Activated T-cell treated with anti-CD3 and anti-CD28 coated beads for 48 hours (primary cell): ENCODE results near the gene THRA.

Source experiments
- DNase-seq: peaks from one replicate; pipeline ENCODE4 v3.0.0-alpha.2; 2020; ENCODE audit warnings: low read depth

THRA gene, protein sequence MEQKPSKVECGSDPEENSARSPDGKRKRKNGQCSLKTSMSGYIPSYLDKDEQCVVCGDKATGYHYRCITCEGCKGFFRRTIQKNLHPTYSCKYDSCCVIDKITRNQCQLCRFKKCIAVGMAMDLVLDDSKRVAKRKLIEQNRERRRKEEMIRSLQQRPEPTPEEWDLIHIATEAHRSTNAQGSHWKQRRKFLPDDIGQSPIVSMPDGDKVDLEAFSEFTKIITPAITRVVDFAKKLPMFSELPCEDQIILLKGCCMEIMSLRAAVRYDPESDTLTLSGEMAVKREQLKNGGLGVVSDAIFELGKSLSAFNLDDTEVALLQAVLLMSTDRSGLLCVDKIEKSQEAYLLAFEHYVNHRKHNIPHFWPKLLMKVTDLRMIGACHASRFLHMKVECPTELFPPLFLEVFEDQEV

DNA sequence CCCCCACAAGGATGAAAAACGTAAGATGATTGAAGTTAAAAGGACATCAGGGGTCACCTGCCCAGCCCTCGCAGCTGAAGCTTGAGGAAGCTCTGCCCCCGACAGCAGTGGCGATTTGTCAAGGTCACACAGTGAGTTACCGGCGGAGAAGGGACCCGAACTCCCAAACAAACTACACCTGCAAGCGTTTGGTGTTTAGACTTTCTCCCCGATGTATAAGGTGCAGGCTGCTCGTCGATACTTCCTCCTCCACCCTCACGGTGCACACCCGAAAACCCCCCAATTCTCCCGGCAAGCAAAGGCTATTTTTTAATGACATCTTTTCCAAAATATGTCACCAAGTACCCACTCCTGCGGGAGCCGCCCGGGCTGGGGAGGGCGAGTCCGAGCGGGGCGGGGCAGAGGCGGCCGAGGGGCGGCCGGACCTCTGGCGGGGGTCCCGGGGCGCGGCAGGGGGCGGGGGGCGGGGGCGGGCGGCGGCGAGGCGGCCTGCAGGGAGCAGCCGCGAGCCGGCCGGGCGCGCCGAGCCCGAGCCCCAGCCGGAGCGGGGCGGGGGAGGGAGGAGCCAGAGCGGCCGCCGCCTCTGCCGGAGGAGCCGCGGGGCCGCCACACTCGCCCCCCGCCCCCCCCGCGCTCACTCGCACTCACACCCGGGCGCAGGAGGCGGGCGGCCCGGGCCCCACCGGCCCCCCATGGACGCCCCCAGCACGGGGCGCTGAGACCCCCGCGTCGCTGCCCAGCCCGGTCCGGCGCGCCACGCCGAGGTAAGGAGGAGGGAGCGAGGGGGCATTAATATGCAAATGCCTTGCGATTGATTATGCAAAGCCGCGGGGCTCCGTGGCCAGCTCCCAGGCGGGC lies at the start of gene THRA:
Gene THRA, plus strand, starts transcription at position 637 of the 858 bp plus-strand sequence. CDS start 11,524 bp downstream, outside the sequence.
- peak; percentile 66 for DNase-seq

DNA sequence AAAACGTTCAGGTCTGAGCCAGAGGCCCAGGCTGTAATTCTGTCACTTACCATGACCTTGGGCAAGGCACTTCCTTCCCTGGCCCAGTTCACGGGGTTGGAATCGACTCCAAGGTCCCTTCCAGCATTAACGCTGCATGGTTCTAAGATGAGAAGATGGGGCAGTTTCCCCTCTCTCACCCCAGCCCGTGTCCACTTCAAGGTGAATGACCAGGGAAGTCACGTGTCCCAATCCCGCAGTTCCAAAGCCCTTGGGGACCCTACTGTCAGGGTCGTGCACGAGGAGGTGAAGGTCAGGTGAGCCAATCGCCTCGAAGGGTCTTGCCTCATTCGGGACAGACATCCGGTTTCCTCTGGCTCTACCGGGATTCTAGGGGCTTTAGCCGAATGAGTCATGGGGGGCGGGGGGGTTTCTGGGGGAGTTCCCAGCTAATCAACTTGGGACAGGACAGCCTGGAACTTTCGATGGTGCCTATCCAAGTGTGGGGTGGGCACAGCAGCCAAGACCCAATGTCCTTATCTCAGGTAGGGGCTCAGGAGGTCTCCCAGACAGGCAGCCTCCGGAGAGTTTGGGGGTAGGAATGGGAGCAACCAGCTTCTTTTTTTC lies 48.3 kb upstream of the THRA start:
- DNase-seq, result no peak

- no peak for DNase-seq
Observed at GRCh38 chr17:40015005-40015997, 47.5 kb upstream of the THRA start, which contains the start of gene CSF3. Gene CSF3 (plus strand): TSS chr17:40015440. CDS start chr17:40015475, 35 bp downstream.

- no peak for DNase-seq
Observed at GRCh38 chr17:40015998-40016985, 46.5 kb upstream of the THRA start.

DNA sequence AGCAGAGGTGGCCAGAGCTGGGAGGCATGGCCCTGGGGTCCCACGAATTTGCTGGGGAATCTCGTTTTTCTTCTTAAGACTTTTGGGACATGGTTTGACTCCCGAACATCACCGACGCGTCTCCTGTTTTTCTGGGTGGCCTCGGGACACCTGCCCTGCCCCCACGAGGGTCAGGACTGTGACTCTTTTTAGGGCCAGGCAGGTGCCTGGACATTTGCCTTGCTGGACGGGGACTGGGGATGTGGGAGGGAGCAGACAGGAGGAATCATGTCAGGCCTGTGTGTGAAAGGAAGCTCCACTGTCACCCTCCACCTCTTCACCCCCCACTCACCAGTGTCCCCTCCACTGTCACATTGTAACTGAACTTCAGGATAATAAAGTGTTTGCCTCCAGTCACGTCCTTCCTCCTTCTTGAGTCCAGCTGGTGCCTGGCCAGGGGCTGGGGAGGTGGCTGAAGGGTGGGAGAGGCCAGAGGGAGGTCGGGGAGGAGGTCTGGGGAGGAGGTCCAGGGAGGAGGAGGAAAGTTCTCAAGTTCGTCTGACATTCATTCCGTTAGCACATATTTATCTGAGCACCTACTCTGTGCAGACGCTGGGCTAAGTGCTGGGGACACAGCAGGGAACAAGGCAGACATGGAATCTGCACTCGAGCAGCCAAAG lies 45.2 kb upstream of the THRA start:
- DNase-seq, result no peak

DNA sequence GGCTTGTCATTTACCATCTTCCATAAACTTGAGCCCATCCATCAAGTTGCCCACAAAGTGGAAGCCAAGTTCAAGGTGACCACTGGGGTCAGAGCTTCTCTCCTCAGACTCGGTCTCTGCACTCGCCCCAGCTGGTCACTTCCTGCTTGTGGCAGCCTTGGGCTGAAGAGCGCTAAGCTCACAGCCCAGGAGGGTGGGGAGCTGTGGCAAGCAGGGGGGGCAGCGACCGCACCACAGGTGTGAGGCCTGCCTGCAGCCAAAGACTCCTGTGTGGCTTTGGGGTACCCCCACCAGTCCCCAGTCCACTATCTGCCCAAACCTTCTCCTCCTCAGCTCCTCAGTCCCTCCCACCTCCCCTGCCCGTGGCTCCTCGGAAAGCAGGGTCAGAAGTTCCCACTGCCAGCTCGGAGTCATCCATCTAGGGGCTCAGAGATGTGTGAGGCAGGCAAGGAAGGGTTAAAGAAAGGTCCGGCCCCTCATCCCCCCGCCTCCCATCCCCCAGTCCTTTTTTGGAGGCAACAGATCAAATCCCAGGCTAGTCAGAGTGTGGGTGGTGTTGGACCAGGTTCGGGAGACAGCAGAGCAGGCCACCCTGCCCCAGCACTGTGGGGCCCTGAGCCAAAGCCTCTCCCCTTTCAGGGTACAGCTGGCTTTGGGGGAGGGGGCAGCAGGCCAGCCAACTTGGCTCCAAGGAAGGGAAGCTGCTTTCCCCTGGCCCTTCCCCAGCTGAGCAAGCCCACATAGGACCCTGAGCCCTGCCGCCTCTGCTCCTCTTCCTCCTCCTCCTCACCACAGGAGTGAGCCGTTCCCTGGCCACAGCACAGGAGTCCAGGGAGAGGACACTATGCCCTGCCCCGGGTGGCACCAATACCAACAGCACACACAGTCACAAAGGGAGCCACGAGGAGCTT lies 44.3 kb upstream of the THRA start:
- DNase-seq, result no peak

DNA sequence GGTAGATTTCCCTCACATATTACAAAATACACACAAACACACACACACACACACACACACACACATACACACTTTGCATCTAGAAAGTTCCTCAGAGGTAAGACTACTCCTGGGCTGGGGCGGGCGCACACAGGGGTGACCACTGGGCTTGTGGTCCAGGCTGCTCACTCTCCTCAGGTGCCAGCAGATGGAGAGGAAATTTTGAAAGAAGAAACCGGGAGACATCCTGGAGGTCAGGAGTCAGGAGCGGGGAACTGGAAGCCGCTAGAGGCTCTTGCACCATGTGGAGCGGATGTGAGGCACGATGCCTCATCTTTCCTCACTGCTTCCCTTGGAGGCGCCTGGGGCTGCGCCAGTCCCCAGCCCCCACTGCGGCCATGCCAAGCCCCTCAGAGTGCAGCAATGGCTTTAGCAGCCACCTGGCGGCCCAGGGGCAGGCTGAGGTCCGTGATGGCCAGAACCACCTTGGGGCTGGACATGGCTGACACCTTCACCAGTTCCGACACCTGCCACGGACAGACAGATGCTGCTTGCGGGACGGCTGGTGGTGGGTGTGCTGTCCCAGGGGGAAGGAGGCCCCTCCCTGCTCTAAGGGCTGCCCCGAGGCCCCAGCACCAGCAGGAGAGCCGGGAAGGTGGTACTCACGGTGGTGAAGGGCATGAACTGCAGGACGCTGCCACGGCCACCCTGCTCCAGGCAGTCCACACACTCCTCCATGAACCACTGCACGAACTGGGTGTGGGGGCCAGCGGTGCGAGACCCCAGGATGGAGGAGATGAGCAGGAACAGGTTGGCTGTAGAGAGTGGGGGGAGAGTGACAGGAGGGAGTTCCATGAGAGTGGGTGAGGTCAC lies 43.4 kb upstream of the THRA start:
- DNase-seq, result no peak

GRCh38 chr17:40020146-40020545 lies 42.6 kb upstream of the THRA start:
- no peak for DNase-seq

- no peak for DNase-seq
Observed at GRCh38 chr17:40021451-40021971, 41.3 kb upstream of the THRA start.

DNA sequence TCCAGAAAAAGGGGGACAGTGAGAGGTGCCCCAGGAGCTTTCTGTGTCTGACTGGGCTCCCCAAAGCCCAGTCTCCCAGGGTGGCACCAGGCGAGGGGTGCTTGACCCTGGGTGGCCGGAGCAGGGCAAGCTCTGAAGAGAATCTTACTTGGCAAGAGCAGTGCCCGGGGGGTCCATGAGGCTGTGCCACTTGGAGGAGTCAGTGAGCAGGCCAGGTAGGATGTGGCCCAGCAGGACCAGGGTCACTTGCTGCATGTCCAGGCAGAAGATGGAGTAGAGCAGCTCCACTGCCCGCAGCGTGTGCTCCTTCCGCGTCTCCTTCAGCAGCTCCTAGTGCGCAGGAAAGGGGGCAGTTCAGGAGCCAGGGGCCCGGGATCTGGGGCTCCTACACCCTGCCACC lies 40.3 kb upstream of the THRA start:
- no peak for DNase-seq

DNA sequence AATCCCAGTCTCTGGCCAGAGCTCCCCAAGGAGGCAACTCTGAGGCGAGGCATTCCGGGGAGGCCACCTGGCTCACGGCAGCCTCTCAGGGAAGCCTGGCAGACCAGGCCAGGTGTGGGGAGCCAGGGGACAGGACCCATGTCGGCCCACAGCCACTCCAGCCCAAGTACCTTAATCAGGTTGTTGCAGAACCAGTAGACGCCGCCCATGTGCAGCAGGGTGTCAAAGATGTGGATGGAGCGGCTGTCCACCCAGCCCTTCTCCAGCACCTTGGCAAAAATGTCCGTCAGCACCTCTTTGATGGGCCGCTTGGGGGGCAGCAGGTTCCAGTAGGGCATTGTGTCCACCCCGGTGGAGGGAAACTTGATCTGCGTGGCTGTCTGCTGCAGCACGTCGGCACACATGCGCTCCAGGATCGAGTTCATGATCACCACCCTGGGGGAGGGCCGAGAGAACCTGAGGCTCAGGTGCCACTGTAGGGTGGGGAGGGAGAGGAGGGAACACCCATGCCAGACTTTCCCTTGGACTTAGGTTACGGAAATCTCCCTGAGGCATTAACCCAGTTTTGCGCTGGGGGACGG lies 39.7 kb upstream of the THRA start:
- no peak for DNase-seq

DNA sequence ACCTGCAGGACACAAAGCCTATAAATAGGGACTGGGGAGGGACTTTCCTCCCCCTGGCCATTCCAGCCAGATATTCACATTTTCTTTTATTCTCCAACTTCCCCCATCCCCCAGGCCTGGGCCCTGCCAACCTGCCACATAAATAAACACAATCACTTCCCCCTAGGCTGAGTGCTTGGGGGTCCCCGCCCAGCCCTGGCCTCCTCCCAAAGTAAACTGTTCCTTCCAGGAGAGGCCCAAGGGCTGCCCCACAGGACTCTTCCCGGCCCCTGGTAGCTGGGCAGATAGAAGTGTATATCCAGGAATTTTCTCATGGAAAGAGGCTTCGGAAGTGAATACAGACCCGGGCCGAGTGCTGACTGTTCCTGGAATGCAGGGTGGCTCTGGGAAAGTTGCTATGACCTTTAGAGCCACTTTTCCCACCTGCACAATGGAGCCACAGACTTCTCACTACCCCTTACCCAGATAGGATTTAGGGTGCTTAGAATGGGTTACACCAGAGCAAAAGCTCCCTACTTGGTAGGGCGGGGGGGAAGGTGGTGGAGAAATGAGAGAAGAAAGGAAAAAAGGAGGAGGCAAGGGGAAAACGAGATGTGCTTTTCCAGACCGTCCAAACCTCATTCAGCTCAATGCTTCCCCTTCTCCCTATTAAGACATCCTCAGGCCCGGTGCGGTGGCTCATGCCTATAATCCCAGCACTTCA lies 39.0 kb upstream of the THRA start:
- DNase-seq, result no peak

- no peak for DNase-seq
Observed at GRCh38 chr17:40024901-40025300, 37.9 kb upstream of the THRA start.

DNA sequence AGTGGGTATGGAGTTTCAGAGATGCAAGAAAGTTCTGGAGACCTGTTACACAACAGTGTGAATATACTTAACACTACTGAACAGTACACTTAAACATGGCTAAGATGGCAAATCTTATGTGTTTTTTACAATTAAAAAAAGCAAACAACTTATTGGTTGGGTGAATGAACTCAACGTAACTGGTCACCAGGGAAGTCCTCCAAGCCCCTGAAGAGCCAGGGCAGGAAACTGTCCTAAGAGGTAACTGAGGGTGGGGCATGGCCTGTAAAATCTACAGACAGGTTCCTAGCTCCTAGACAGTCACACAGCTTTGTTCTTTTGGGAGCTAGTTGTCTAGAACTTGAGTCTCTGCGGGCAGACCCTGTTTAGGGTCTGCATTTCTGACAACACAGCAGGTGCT lies 37.2 kb upstream of the THRA start:
- DNase-seq, result no peak

- DNase-seq, result no peak
Observed at GRCh38 chr17:40025991-40026815, 36.6 kb upstream of the THRA start.
